Neuronal stem cell (in vitro differentiated cells): Measurements from ENCODE around the gene NLGN2.

ENCODE experiments used
- DNase-seq: peaks from one replicate; pipeline ENCODE4 v3.0.0-alpha.2; 2013; ENCODE audit warnings: low spot score
- H2AFZ ChIP-seq: one replicate; pipeline ENCODE4 v1.6.1; 2013; ENCODE audit warnings: mild to moderate bottlenecking, low read length, inconsistent platforms
- H2AK5ac ChIP-seq: 2 replicates; pipeline ENCODE4 v1.6.1; 2013; ENCODE audit warnings: low read depth, mild to moderate bottlenecking, inconsistent platforms, low read length, moderate library complexity, mixed read lengths
- H2BK120ac ChIP-seq: 2 replicates; pipeline ENCODE4 v1.6.1; 2013; ENCODE audit warnings: low read depth, mild to moderate bottlenecking, inconsistent platforms, low read length, moderate library complexity, mixed read lengths
- H2BK12ac ChIP-seq: one replicate; pipeline ENCODE4 v1.6.1; 2013; ENCODE audit warnings: low read length, inconsistent platforms
- H2BK15ac ChIP-seq: 2 replicates; pipeline ENCODE4 v1.6.1; 2013; ENCODE audit warnings: mild to moderate bottlenecking, low read length, inconsistent platforms, mixed read lengths
- H2BK5ac ChIP-seq: one replicate; pipeline ENCODE4 v1.6.1; 2013; ENCODE audit warnings: inconsistent platforms, mild to moderate bottlenecking, low read length, moderate library complexity
- H3K14ac ChIP-seq: one replicate; pipeline ENCODE4 v1.6.1; 2013; ENCODE audit warnings: low read length, inconsistent platforms
- H3K18ac ChIP-seq: 2 replicates; pipeline ENCODE4 v1.6.1; 2013; ENCODE audit warnings: low read length, inconsistent platforms
- H3K23ac ChIP-seq: 2 replicates; pipeline ENCODE4 v1.6.1; 2013; ENCODE audit warnings: low read depth, mild to moderate bottlenecking, mixed read lengths, low read length, inconsistent platforms; ENCODE audit not compliant: poor library complexity
- H3K27ac ChIP-seq: replicated peaks from 3 replicates; pipeline ENCODE4 v1.5.1; 2013; ENCODE audit warnings: low read length, inconsistent platforms
- H3K27me3 ChIP-seq, 3 experiments: 2 replicates each; pipeline ENCODE4 v1.6.1; 2013; ENCODE audit warnings: low read length in 3 of 3, mild to moderate bottlenecking in 2 of 3, inconsistent platforms in 1 of 3, low read depth in 1 of 3, mixed read lengths in 1 of 3, moderate library complexity in 1 of 3; ENCODE audit not compliant: control insufficient read depth in 3 of 3, insufficient read depth in 3 of 3
- H3K36me3 ChIP-seq, 2 donors: replicated peaks in 1 of 2; 2 replicates each; pipeline ENCODE4 v1.6.1; 2013; ENCODE audit warnings: low read length in 2 of 2; ENCODE audit not compliant: control insufficient read depth in 2 of 2, insufficient read depth in 2 of 2
- H3K4ac ChIP-seq: 2 replicates; pipeline ENCODE4 v1.6.1; 2013; ENCODE audit warnings: inconsistent platforms, mild to moderate bottlenecking, low read length, moderate library complexity
- H3K4me1 ChIP-seq, 2 donors: 1 replicate in 1 of 2; 2 replicates in 1 of 2; pipeline ENCODE4 v1.6.1; 2013; ENCODE audit warnings: low read length in 2 of 2, low read depth in 1 of 2; ENCODE audit not compliant: control insufficient read depth in 2 of 2, insufficient read depth in 1 of 2
- H3K4me2 ChIP-seq: one replicate; pipeline ENCODE4 v1.6.1; 2013; ENCODE audit warnings: mild to moderate bottlenecking, low read length, inconsistent platforms; ENCODE audit not compliant: insufficient read depth, poor library complexity, severe bottlenecking
- H3K4me3 ChIP-seq, 2 donors: 2 replicates each; pipeline ENCODE4 v1.5.1; 2013; ENCODE audit warnings: low read length in 2 of 2, mild to moderate bottlenecking in 2 of 2, inconsistent platforms in 1 of 2, moderate library complexity in 1 of 2
- H3K79me1 ChIP-seq: one replicate; pipeline ENCODE4 v1.6.1; 2013; ENCODE audit warnings: low read depth, mild to moderate bottlenecking, inconsistent platforms, low read length, moderate library complexity
- H3K9ac ChIP-seq: one replicate; pipeline ENCODE4 v1.6.1; 2013; ENCODE audit warnings: mild to moderate bottlenecking, low read depth, low read length, inconsistent platforms; ENCODE audit not compliant: poor library complexity
- H3K9me3 ChIP-seq, 2 donors: replicated peaks in 1 of 2; 2 replicates each; pipeline versions ENCODE3 to v1.6.1; 2013; ENCODE audit warnings: low read length in 2 of 2, mild to moderate bottlenecking in 2 of 2, inconsistent platforms in 1 of 2, low read depth in 1 of 2, mixed read lengths in 1 of 2, moderate library complexity in 1 of 2; ENCODE audit not compliant: control insufficient read depth in 2 of 2, insufficient read depth in 1 of 2
- H4K8ac ChIP-seq: one replicate; pipeline ENCODE4 v1.6.1; 2013; ENCODE audit warnings: low read depth, mild to moderate bottlenecking, inconsistent platforms, low read length, moderate library complexity
- H4K91ac ChIP-seq: one replicate; pipeline ENCODE4 v1.6.1; 2013; ENCODE audit warnings: low read length, low read depth, mild to moderate bottlenecking, inconsistent platforms; ENCODE audit not compliant: poor library complexity
- WGBS, 2 donors: extraction: QIAGEN DNeasy Blood & Tissue Kit; methylation state at CpG; one replicate each; pipeline ENCODE4 v1.1.7; 2013; ENCODE audit warnings: missing lambda C conversion rate in 2 of 2, mixed read lengths in 1 of 2; ENCODE audit not compliant: insufficient read length in 2 of 2, insufficient replicate concordance in 1 of 2; ENCODE audit errors: extremely low coverage in 2 of 2; 5-methylcytosine and 5-hydroxymethylcytosine counted together

The NLGN2 gene

DNA sequence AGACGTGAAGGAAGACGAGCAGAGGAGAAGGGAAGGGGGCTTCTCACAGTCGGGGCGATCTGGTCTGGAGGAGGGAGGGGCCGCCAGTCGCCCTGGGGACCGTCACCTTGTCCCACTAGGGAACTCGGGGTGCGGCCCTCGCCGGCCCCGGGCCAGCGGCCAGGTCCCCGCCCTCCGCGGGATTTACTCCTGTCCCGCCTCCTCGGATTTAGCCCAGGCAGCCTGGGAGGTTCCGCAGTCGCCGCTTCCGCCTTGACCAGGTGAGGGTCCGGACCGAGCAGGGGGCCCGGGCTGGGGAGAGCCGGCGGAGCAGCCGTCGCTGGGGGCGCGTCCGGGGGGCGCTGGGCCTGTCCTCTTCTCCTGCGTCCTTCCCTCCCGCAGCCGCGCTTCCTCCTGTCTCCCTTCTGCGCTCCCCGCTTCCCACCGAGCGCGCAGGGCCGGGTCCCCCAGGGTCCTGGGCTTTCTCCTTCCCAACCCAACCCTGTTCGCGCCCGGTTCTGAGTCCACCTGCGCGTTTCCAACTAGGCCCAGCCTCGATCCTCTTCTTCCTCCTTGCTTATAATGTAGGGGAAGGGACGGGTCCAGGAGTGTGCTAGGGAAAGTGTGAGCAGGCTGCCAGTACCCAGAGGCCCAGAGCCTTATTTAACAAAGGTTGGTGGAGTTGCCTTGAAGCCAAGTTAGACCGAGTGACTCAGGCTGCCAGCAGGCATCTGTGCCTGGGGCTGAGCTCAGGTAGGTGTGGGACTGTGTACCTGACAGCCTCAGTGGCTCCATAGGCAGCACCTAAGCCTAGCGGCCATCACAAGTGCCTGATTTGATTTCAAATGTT lies 26.6 kb upstream of the NLGN2 start, which contains the start of gene TNK1:
TNK1 (plus strand) TSS at position 235 of the 829 bp plus-strand sequence. CDS start 1,838 bp downstream, outside the sequence.
- Histone ChIP-seq H2AK5ac (peak within 1 kb of the TSS; percentile 10), H3K23ac (peak within 1 kb of the TSS; percentile 91), H3K4me3 (peak within 1 kb of the TSS in 1 of 2 donors; percentile 72), H3K4me2 (peak within 1 kb of the TSS; percentile 69), H3K9me3 (peaks cover 11 to 17% of the 10 kb centered on the region in 2 donors), H3K36me3 (no peaks in the 10 kb centered on the region), H4K91ac (no peak within 1 kb of the TSS), H2BK120ac (peak within 1 kb of the TSS; percentile 97), H4K8ac (no peak within 1 kb of the TSS), H2BK15ac (peak within 1 kb of the TSS; percentile 91), H3K27ac (no peak within 1 kb of the TSS), H3K27me3 (peaks cover 3 to 56% (median 49%) of the 10 kb centered on the region in 3 experiments), H3K9ac (peak within 1 kb of the TSS; percentile 76), H3K79me1 (no peaks in the 10 kb centered on the region), H2BK5ac (no peak within 1 kb of the TSS), H3K4ac (no peak within 1 kb of the TSS), H3K14ac (no peak within 1 kb of the TSS), H3K18ac (peak within 1 kb of the TSS; percentile 86), H2BK12ac (no peak within 1 kb of the TSS), H2AFZ (peak within 1 kb of the TSS; percentile 86), H3K4me1 (peaks cover 8 to 10% of the 10 kb centered on the region in 2 donors)
- DNase-seq: no peak
- no CpG with 5 or more reads among the region's 52 CpGs for WGBS, 2 donors

DNA sequence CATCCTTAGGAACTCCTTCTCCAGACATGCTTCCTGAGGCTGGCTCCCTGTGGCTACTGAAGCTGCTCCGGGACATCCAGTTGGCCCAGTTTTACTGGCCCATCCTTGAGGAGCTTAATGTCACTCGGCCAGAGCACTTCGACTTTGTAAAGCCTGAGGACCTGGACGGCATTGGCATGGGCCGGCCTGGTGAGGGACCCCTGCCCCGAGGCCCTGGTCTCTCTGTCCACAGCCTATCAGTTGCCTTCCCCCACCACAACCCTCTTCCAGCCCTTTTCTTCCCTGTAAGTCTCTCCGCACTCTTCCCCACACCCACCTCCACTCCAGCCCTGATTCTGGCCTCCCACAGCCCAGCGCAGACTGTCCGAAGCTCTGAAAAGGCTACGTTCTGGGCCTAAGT lies 24.7 kb upstream of the NLGN2 start:
- H4K8ac ChIP-seq: no peak overlapping the region
- no peak overlapping the region for H3K18ac ChIP-seq
- peaks cover 3 to 56% (median 49%) of the 10 kb centered on the region in 3 experiments for H3K27me3 ChIP-seq
- H3K4ac ChIP-seq: no peak overlapping the region
- no peak overlapping the region for H3K9ac ChIP-seq
- H3K36me3 ChIP-seq: no peaks in the 10 kb centered on the region
- no peak overlapping the region for H4K91ac ChIP-seq
- no peak overlapping the region for H2AFZ ChIP-seq
- peak overlapping the region; percentile 58 for H3K23ac ChIP-seq
- peak overlapping the region; percentile 86 for H2BK15ac ChIP-seq
- no peak overlapping the region for H3K14ac ChIP-seq
- H3K4me2 ChIP-seq: no peak overlapping the region
- H2AK5ac ChIP-seq: peak overlapping the region; percentile 82
- H3K4me1 ChIP-seq: peaks cover 8 to 10% of the 10 kb centered on the region in 2 donors
- H3K79me1 ChIP-seq: no peaks in the 10 kb centered on the region
- no peak for DNase-seq
- WGBS, 2 donors: no CpG with 5 or more reads among the region's 10 CpGs
- H3K4me3 ChIP-seq: no peak overlapping the region
- no peak overlapping the region for H3K27ac ChIP-seq
- no peak overlapping the region for H2BK12ac ChIP-seq
- H3K9me3 ChIP-seq: peaks cover 11 to 17% of the 10 kb centered on the region in 2 donors
- H2BK5ac ChIP-seq: no peak overlapping the region
- H2BK120ac ChIP-seq: no peak overlapping the region

DNA sequence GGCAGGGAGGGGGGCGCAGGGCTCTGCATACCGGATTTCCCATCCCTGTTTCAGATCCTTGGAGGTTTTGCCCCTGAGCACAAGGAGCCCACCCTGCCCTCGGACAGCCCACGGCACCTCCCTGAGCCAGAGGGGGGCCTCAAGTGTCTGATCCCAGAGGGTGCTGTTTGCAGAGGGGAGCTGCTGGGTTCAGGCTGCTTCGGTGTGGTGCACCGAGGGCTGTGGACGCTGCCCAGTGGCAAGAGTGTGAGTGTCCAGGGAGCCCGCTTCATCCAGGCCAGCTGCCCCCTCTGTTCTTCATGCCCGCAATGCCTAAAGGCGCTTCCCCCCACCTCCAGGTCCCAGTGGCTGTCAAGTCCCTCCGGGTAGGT lies 24.3 kb upstream of the NLGN2 start:
- Histone ChIP-seq H3K9ac (peak overlapping the region; percentile 38), H4K8ac (peak overlapping the region; percentile 32), H2BK15ac (peak overlapping the region; percentile 86), H4K91ac (no peak overlapping the region), H3K27me3 (peaks cover 3 to 56% (median 49%) of the 10 kb centered on the region in 3 experiments), H2AK5ac (peak overlapping the region; percentile 82), H3K4me3 (no peak overlapping the region), H3K18ac (peak overlapping the region; percentile 97), H3K79me1 (no peaks in the 10 kb centered on the region), H3K27ac (no peak overlapping the region), H2AFZ (no peak overlapping the region), H3K9me3 (peaks cover 11 to 17% of the 10 kb centered on the region in 2 donors), H2BK120ac (no peak overlapping the region), H3K23ac (peak overlapping the region; percentile 58), H3K14ac (peak overlapping the region; percentile 65), H3K4me2 (peak overlapping the region; percentile 98), H2BK12ac (peak overlapping the region; percentile 14), H3K36me3 (no peaks in the 10 kb centered on the region), H3K4ac (peak overlapping the region; percentile 69), H3K4me1 (peaks cover 8 to 10% of the 10 kb centered on the region in 2 donors), H2BK5ac (peak overlapping the region; percentile 35)
- WGBS, 2 donors: no CpG with 5 or more reads among the region's 11 CpGs
- no peak for DNase-seq
